Peyer's patch (tissue), 4 donors: ENCODE measurements around the gene SLC35D2. TPM values are rescaled to one million over a fixed set of nuclear protein-coding genes. Genes with fewer than 3 reads are reported as not detected.
"Not testable (repeated sequence)": the region's sequence is repeated elsewhere in the genome, so short reads cannot be mapped to it uniquely, and the experiment has no call there.

Experiments used
- DNase-seq, 3 donors: peaks; one replicate each; pipeline ENCODE4 v3.0.0-alpha.2; 2017 to 2019
- H3K27ac ChIP-seq, 4 donors: fragments of 200-600 bp; sonication (generic); one replicate each; pipeline ENCODE4 v1.5.1; 2016 to 2019
- H3K27me3 ChIP-seq, 2 donors: fragments of 200-600 bp; sonication (generic); one replicate each; pipeline ENCODE4 v1.5.1; 2019
- H3K36me3 ChIP-seq, 3 donors: fragments of 200-600 bp; sonication (generic); one replicate each; pipeline ENCODE4 v1.5.1; 2016 to 2019
- H3K4me1 ChIP-seq, 4 donors: fragments of 200-600 bp; sonication (generic); one replicate each; pipeline ENCODE4 v1.5.1; 2016 to 2019
- H3K4me3 ChIP-seq, 4 donors: fragments of 200-600 bp; sonication (generic); 1 replicate in 3 of 4; 2 replicates in 1 of 4; pipeline ENCODE4 v1.5.1; 2016 to 2019; ENCODE audit warnings: mild to moderate bottlenecking in 1 of 4
- H3K9me3 ChIP-seq, 4 donors: fragments of 200-600 bp; sonication (generic); one replicate each; pipeline ENCODE4 v1.5.1; 2016 to 2019; ENCODE audit warnings: mild to moderate bottlenecking in 1 of 4
- CTCF ChIP-seq, 6 experiments: fragments of 450-650 bp in 4 of 6; fragments of 200-600 bp in 2 of 6; sonication (generic) in 1 of 6; IDR thresholded peaks; one replicate each; pipeline ENCODE4 v1.5.1; 2017 to 2019; ENCODE audit warnings: antibody characterized with exemption in 6 of 6, mild to moderate bottlenecking in 3 of 6, moderate library complexity in 1 of 6
- POLR2A ChIP-seq, 2 donors: fragments of 450-650 bp; IDR thresholded peaks; one replicate each; pipeline ENCODE4 v1.5.1; 2017; ENCODE audit warnings: antibody characterized with exemption in 2 of 2, mild to moderate bottlenecking in 2 of 2, moderate library complexity in 2 of 2
- total RNA-seq, 4 donors: library from RNA; depleted of rRNA; stranded (reverse); fragments of >200 nt; gene quantifications; one replicate each; pipeline ENCODE4 v1.1.0, GENCODE V29; 2016

The SLC35D2 gene
- total RNA-seq, 4 donors from 2014 or later: 38.8 to 140 (median 84.9) TPM

GRCh38 chr9:96376891-96377874 is 6.3 kb downstream of the SLC35D2 start:
- TF ChIP-seq CTCF (IDR thresholded peaks at IDR 0.05) (no peak), POLR2A (IDR thresholded peaks at IDR 0.05) (no peak)
- Histone ChIP-seq H3K27me3 (no peaks in the 10 kb centered on the region), H3K4me1 (peaks cover 0 to 35% (median 0%) of the 10 kb centered on the region in 4 donors), H3K27ac (peak overlapping the region in 2 of 4 donors; percentile 37 to 65), H3K9me3 (no peaks in the 10 kb centered on the region), H3K4me3 (no peak overlapping the region), H3K36me3 (no peaks in the 10 kb centered on the region)
- peak in 1 of 3 donors; percentile 56 for DNase-seq

- not testable (repeated sequence) for H3K36me3 ChIP-seq, DNase-seq, H3K27ac ChIP-seq, H3K27me3 ChIP-seq, H3K9me3 ChIP-seq, H3K4me3 ChIP-seq
- H3K4me1 ChIP-seq: peaks cover 0 to 22% (median 0%) of the 10 kb centered on the region in 4 donors
These were observed 8.0 kb downstream of the SLC35D2 start for GRCh38 chr9:96375507-96375906.

- TF ChIP-seq POLR2A (IDR thresholded peaks at IDR 0.05) (no peak), CTCF (IDR thresholded peaks at IDR 0.05) (no peak)
- Histone ChIP-seq H3K27me3 (no peaks in the 10 kb centered on the region), H3K9me3 (no peaks in the 10 kb centered on the region), H3K36me3 (peaks cover 0 to 22% (median 0%) of the 10 kb centered on the region in 3 donors), H3K4me1 (no peaks in the 10 kb centered on the region), H3K4me3 (no peak overlapping the region), H3K27ac (no peak overlapping the region)
- no peak for DNase-seq
These were observed 15.6 kb downstream of the SLC35D2 start for GRCh38 chr9:96367943-96368342.

GRCh38 chr9:96363175-96363967 is 20.1 kb downstream of the SLC35D2 start:
- no peak overlapping the region for H3K27ac ChIP-seq
- H3K36me3 ChIP-seq: peaks cover 0 to 63% (median 0%) of the 10 kb centered on the region in 3 donors
- no peaks in the 10 kb centered on the region for H3K4me1 ChIP-seq
- H3K27me3 ChIP-seq: no peaks in the 10 kb centered on the region
- no peak for TF ChIP-seq POLR2A (IDR thresholded peaks at IDR 0.05)
- no peak for TF ChIP-seq CTCF (IDR thresholded peaks at IDR 0.05)
- H3K9me3 ChIP-seq: no peaks in the 10 kb centered on the region
- H3K4me3 ChIP-seq: no peak overlapping the region
- DNase-seq: no peak

- not testable (repeated sequence) for DNase-seq, H3K4me1 ChIP-seq, H3K27me3 ChIP-seq, H3K4me3 ChIP-seq, H3K9me3 ChIP-seq, H3K27ac ChIP-seq
- peaks cover 0 to 63% (median 0%) of the 10 kb centered on the region in 3 donors for H3K36me3 ChIP-seq
These were observed 21.4 kb downstream of the SLC35D2 start for GRCh38 chr9:96362119-96362518.

GRCh38 chr9:96361668-96362067 is 21.8 kb downstream of the SLC35D2 start:
- H3K27me3 ChIP-seq: no peaks in the 10 kb centered on the region
- TF ChIP-seq CTCF (IDR thresholded peaks at IDR 0.05): no peak
- no peak for TF ChIP-seq POLR2A (IDR thresholded peaks at IDR 0.05)
- DNase-seq: no peak
- H3K27ac ChIP-seq: no peak overlapping the region
- no peaks in the 10 kb centered on the region for H3K4me1 ChIP-seq
- H3K4me3 ChIP-seq: no peak overlapping the region
- H3K36me3 ChIP-seq: peaks cover 0 to 68% (median 0%) of the 10 kb centered on the region in 3 donors
- H3K9me3 ChIP-seq: no peaks in the 10 kb centered on the region
